NCI-H1105 treated with DMSO at 0.1 percent for 48 hours (cell line): ENCODE data around the gene LASP1.
A peak's percentile ranks its signal among the peaks of the same experiment; 100 is the strongest.
"Not testable (repeated sequence)": the region's sequence is repeated elsewhere in the genome, so short reads cannot be mapped to it uniquely, and the experiment has no call there.

ENCODE experiments used
- DNase-seq: peaks from one replicate; lab custom pipeline; 2025; lab: John Stamatoyannopoulos, UW

The LASP1 gene

DNA sequence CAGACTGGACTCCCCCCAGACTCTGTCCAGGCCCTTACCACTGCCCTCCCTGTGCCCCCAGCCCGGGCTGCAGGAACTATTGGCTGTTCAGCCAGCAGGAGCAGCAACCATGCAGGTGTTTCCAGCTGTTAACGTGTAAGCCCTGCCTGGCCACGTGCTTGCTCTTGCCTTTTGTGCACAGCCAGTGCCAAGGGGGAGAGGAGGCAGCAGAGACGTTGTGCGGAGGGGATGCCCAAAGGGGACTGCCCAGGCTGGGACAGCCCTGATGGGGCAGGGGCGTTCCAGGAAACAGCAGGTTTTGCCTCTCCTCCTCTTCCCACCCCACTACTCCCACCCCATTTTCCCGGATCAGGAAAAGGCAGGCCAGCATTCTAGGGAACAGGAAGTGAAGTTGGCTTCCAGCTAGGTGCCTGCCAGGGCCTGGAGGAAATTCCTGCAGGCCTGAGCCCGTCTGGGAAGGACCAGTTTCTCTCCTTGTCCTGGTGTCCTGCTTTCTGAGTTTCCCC, 38.9 kb downstream of the LASP1 start:
- no peak for DNase-seq

- no peak for DNase-seq
Measured at GRCh38 chr17:38910325-38910724, 40.5 kb downstream of the LASP1 start.

DNA sequence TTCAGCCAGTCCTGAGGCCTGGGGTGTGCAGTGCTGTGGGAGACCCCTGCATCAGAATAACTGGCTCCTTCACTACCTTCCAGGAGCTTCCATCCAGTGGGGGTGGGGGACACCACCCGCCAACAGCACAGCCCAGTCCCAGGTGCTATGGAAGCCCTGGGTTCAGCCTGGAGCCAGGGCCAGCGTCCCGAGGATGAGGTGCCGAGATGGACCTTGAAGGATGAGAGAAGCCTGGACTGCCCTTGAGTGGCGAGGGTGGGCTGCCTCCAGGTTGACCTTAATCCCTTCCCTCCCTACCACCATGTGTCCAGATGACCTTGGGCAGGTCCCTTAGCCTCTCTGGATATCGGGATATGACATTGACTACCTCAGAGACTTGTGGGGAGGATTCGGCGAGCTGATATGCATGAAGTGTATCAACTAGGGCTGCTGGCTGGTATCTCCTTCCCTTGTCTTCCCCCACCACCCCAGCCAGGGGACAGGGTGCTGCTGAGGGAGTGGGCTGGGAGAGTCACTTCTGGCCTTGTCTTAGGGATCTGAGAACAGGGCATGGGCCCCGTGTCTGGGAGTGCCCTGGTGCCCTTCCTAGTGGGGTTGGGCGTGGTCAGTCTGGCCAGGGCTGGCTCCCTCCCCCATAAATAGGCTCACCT, 41.3 kb downstream of the LASP1 start:
- no peak for DNase-seq

- DNase-seq: not testable (repeated sequence)
Measured at GRCh38 chr17:38911731-38912081, 41.8 kb downstream of the LASP1 start.

DNA sequence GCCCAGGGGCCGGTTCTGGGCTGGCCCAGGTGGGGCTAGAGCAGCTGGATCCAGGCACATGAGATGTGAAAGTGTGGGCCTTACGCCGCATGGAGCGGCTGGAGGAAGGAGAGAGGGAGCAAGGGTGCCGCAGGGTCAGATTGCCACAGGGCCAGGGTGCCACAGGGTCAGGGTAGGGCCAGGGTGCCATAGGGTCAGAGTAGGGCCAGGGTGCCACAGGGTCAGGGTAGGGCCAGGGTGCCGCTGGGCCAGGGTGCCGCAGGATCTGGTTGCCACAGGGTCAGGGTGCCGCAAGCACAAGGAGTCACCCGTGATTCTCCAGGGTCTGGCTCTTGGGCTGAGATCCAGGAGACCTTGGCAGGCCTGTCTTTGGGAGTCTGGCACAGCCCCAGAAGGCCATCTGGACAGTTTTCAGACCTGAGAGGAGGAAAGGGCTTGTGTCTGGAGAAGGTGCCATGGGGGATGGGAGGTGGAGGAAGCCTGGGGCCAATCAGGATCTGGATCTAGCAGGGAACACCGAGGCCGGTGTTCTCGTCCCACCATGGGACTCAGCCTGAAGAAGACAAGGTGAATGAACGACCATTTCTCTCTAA, 42.5 kb downstream of the LASP1 start:
- no peak for DNase-seq

GRCh38 chr17:38914741-38915638, 45.1 kb downstream of the LASP1 start:
- no peak for DNase-seq

- no peak for DNase-seq
Measured at GRCh38 chr17:38915639-38915995, 45.8 kb downstream of the LASP1 start.

GRCh38 chr17:38916771-38917170, 46.9 kb downstream of the LASP1 start:
- DNase-seq: no peak

DNA sequence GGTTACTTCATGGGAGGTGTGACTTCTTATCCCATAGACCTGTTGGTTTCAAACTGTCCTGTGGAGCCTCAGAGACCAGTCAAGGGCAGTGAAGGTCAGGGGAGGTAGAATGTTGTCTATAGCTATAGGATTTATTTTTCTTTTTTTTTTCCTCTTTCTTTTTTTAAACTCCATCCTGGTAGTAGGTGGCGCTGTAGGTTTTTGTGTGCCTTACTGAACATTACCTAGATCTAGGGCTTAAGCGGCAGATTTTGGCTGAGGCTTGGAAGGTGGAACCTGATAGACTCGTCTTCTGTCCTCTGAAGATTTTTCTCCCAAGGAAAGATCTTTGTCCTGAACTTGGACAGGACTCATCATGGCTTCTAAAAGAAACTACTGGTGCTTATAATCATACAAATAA, 47.4 kb downstream of the LASP1 start:
- no peak for DNase-seq

DNA sequence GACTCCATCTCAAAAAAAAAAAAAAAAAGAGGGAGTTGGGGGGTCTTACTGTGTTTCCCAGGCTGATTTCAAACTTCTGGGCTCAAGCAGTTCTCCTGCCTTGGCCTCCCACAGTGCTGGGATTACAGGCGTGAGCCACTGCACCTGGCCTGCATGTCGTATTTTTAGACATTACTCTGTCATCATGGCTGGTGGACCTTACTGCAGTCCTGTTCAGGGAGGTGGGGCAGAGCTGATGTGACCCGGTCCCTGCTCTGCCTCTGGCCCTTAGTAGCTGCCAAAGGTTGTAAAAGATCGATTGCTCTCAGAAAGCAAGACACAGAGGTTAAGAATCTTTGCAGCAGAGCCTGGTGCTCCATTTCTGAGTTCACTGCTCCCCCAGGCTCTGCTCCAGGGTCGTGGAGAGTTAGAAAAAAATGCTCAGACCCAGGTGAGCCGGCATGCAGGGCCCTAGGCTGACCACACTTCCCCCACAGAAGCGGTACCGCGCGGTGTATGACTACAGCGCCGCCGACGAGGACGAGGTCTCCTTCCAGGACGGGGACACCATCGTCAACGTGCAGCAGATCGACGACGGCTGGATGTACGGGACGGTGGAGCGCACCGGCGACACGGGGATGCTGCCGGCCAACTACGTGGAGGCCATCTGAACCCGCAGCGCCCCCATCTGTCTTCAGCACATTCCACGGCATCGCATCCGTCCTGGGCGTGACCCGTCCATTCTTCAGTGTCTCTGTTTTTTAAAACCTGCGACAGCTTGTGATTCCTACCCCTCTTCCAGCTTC, 48.5 kb downstream of the LASP1 start:
- no peak for DNase-seq

GRCh38 chr17:38918916-38919315, 49.1 kb downstream of the LASP1 start:
- DNase-seq: no peak

- DNase-seq: no peak
Measured at GRCh38 chr17:38919316-38920078, 49.6 kb downstream of the LASP1 start.

DNA sequence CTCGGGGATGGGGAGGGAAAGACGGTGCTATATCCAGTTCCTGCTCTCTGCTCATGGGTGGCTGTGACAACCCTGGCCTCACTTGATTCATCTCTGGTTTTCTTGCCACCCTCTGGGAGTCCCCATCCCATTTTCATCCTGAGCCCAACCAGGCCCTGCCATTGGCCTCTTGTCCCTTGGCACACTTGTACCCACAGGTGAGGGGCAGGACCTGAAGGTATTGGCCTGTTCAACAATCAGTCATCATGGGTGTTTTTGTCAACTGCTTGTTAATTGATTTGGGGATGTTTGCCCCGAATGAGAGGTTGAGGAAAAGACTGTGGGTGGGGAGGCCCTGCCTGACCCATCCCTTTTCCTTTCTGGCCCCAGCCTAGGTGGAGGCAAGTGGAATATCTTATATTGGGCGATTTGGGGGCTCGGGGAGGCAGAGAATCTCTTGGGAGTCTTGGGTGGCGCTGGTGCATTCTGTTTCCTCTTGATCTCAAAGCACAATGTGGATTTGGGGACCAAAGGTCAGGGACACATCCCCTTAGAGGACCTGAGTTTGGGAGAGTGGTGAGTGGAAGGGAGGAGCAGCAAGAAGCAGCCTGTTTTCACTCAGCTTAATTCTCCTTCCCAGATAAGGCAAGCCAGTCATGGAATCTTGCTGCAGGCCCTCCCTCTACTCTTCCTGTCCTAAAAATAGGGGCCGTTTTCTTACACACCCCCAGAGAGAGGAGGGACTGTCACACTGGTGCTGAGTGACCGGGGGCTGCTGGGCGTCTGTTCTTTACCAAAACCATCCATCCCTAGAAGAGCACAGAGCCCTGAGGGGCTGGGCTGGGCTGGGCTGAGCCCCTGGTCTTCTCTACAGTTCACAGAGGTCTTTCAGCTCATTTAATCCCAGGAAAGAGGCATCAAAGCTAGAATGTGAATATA, 50.8 kb downstream of the LASP1 start:
- no peak for DNase-seq

DNA sequence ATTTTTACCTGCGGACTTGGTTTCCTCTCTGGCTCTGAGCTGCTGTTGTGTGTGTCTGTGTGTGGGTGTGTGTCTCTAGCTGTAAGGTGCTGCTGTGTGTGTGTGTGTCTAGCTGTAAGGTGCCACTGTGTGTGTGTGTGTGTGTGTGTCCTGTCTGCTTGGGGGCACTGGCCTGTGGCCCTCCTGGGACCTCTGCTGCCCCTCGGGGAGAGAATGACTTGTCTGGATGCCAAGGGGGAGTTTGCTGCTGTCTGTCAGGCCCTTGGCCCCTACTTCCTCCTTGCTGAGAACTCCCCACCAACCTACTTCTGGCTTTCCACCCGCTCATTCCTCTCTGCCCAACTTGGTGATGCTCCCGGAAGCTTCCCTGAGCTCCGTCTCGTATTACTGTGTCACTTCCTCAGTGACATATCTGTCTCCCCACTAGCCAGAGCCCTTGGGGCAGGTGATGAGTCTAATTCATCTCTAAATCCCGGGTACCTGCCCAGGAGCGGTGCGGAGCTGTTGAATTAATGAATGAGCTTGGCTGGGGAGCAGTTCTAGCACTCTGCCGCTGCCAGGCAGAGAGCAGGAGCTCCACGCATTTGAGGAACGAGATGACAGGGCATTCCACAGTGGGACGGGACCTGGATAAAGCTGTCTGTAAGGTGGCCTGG, 52.0 kb downstream of the LASP1 start:
- DNase-seq: no peak

- peak; percentile 51 for DNase-seq
Measured at GRCh38 chr17:38922538-38923297, 52.9 kb downstream of the LASP1 start.

DNA sequence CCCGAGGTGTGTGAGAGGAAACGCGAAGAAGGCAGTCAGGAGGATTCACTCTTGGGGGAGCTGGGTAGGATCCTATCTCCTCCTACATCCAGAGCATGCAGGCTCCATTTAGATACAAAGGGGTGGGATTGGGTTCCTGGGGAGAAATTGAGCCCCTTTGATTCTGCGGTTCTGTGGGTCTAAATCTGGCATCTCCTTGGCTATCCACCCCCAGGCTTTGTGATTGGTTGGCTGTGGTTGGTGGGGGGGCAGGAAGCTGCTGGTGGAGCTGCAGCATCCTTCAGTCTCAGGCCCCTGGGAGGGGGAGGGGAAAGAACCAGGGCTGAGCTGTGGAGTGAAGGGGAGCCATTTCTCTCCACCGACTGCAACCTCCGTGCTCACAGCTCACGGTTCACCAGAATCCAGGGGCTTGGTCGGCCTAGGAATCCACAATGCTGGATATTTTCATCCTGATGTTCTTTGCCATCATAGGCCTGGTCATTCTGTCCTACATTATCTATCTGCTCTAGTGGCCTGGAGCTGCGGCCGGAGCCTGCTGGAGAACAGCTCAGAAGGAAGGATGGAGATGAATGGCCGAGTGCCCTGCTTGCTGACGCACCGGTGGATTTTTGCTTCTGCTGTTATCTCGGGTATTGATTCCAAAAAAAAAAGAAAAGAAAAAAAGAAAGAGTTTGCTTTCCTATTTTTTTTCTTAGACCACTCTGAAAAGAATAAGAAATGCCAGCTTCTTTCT, 55.6 kb downstream of the LASP1 start, which contains the start of gene LASP1NB:
TSS of gene LASP1NB (plus strand) at position 352 of the 733 bp plus-strand sequence.
- no peak for DNase-seq

GRCh38 chr17:38926293-38927070, 56.6 kb downstream of the LASP1 start:
- DNase-seq: no peak
